ENCODE results near the gene OR9A4. TPM values are rescaled to one million over a fixed set of nuclear protein-coding genes. Genes with fewer than 3 reads are reported as not detected.

The OR9A4 gene
- total RNA-seq, 2 donors from 2014 or later: not detected

DNA sequence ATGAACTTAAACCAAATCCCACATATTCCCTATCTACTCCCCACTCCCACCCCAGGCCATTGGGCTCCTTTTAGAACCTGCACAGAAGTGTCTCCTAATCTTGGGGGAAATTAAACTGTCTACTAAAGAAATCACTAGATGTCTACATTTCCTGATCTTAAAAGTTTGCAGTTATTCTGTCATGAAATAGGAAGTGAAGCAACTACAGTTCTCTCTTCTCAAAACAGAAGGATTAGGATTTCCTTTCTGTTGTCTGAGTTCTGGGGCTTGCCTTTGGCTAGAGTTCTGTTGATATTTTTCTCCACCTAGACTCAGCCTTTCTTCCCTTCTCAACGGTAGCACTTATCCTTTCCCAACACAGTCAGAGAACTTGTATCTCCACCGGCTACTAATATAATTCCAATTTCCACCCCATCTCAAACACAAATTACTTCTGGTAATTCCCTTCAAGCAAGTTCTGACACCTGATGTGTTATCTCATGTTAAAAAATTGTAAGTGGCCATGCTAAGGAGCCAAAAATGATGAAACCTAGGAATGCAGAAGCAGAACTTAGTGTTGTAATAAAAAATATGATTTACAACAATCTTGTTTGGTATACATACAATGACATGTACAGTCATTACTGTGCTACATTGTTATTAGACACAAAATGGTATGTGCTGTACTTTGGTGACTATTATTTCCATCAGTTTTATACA is 12.1 kb downstream of the OR9A4 start:
- Histone ChIP-seq H3K9ac (ENCODE audit: low read depth in 2 of 2, low read length in 2 of 2) (no peak overlapping the region), H3K4me1 (no peaks in the 10 kb centered on the region), H3K27ac (no peak overlapping the region), H3K9me3 (no peaks in the 10 kb centered on the region), H3K36me3 (no peaks in the 10 kb centered on the region), H3K27me3 (no peaks in the 10 kb centered on the region), H3K4me3 (no peak overlapping the region)
- intact Hi-C loops (cut with DNase I): no loop called here
- TF ChIP-seq, protein P1, sequence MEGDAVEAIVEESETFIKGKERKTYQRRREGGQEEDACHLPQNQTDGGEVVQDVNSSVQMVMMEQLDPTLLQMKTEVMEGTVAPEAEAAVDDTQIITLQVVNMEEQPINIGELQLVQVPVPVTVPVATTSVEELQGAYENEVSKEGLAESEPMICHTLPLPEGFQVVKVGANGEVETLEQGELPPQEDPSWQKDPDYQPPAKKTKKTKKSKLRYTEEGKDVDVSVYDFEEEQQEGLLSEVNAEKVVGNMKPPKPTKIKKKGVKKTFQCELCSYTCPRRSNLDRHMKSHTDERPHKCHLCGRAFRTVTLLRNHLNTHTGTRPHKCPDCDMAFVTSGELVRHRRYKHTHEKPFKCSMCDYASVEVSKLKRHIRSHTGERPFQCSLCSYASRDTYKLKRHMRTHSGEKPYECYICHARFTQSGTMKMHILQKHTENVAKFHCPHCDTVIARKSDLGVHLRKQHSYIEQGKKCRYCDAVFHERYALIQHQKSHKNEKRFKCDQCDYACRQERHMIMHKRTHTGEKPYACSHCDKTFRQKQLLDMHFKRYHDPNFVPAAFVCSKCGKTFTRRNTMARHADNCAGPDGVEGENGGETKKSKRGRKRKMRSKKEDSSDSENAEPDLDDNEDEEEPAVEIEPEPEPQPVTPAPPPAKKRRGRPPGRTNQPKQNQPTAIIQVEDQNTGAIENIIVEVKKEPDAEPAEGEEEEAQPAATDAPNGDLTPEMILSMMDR (IDR thresholded peaks at IDR 0.05): no peak
- no peak for DNase-seq

DNA sequence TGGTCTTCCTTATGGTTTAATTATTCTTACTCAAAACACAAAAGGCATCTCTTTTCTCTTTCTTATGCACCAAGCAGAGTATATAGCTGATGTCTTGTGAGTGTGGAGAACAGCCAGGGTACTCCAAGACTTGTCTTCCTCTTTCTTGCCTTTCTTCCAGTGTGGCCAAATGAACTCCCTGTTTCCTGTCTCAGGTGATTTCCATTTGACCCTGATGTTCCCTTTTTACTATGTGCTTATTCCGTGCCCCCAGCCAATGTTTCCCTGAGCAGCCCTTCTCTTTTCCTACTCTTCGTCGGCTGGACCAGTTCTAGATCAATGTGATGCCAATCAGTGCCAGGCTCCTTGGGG is 12.6 kb downstream of the OR9A4 start:
- H3K9ac ChIP-seq (ENCODE audit: low read depth in 2 of 2, low read length in 2 of 2): no peak overlapping the region
- no peak overlapping the region for H3K27ac ChIP-seq
- TF ChIP-seq, protein P1 (IDR thresholded peaks at IDR 0.05): no peak
- DNase-seq: no peak
- no peaks in the 10 kb centered on the region for H3K4me1 ChIP-seq
- intact Hi-C loops (cut with DNase I): no loop called here
- no peak overlapping the region for H3K4me3 ChIP-seq
- no peaks in the 10 kb centered on the region for H3K36me3 ChIP-seq
- no peaks in the 10 kb centered on the region for H3K27me3 ChIP-seq
- no peaks in the 10 kb centered on the region for H3K9me3 ChIP-seq

DNA sequence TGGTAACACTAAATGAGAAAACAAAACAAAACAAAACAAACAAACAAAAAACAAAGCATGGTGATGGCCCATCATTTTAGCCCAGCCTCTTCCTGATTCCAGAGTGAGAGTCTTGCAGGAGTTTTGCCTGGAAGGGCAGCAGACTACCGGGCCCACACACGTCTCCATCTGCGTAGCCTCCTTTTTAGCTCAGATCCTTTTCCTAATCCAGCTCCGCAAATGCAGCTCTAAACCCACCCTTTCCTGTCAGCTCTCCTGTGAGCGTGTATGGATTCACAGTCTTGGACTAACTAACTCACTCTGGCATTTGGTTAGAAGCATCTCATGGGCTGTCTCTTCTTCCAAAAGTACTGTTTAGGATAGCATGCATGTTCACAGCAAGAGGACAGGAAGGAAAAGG is 14.0 kb downstream of the OR9A4 start:
- intact Hi-C loops (cut with DNase I): no loop called here
- H3K27ac ChIP-seq: no peak overlapping the region
- no peaks in the 10 kb centered on the region for H3K4me1 ChIP-seq
- H3K9me3 ChIP-seq: no peaks in the 10 kb centered on the region
- H3K4me3 ChIP-seq: no peak overlapping the region
- no peaks in the 10 kb centered on the region for H3K36me3 ChIP-seq
- TF ChIP-seq, protein P1 (IDR thresholded peaks at IDR 0.05): no peak
- H3K27me3 ChIP-seq: no peaks in the 10 kb centered on the region
- H3K9ac ChIP-seq (ENCODE audit: low read depth in 2 of 2, low read length in 2 of 2): no peak overlapping the region
- no peak for DNase-seq

DNA sequence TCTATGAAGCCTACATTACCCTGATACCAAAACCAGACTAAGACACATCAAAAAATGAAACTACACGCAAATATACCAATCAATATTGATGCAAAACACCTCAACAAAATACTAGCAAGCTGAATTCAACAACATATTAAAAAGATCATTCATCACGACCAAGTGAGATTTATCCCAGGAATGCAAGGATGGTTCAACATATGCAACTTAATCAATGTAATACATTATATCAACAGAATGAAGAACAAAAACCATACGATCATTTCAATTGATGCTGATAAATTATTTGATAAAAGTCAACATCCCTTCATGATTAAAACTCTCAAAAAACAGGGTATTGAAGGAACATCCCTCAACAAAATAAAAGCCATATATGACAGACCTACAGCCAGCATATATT is 24.9 kb downstream of the OR9A4 start:
- TF ChIP-seq, protein P1 (IDR thresholded peaks at IDR 0.05): no peak
- Histone ChIP-seq H3K9me3 (no peaks in the 10 kb centered on the region), H3K9ac (ENCODE audit: low read depth in 2 of 2, low read length in 2 of 2) (no peak overlapping the region)

DNA sequence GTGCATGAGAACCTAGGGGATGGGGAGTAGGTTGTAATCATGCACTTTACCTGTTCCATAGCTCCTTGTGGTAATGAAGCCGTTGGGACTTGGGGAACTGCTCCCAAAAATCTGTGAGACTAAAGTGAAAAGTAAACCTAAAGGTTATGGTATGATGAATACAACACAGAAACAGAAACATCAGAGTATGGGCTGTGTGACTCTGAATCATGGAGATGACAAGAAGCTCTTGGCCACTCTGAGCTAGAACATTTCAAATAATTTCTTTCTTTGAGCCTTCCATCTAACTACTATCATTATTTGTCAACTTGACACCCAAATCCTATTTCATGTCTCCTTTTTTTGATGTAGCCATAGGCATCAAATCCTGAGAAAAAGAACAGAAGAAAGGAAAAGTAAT is 27.6 kb downstream of the OR9A4 start:
- no peak overlapping the region for H3K9ac ChIP-seq (ENCODE audit: low read depth in 2 of 2, low read length in 2 of 2)
- no peaks in the 10 kb centered on the region for H3K9me3 ChIP-seq
- TF ChIP-seq, protein P1 (IDR thresholded peaks at IDR 0.05): no peak
- H3K4me3 ChIP-seq: no peak overlapping the region
- no peaks in the 10 kb centered on the region for H3K4me1 ChIP-seq
- intact Hi-C loops (cut with DNase I): no loop called here
- H3K27ac ChIP-seq: no peak overlapping the region
- no peak for DNase-seq
- no peaks in the 10 kb centered on the region for H3K27me3 ChIP-seq
- H3K36me3 ChIP-seq: no peaks in the 10 kb centered on the region

More for the DNA sequence above, 24.9 kb downstream of the OR9A4 start:
- Histone ChIP-seq H3K27me3 (no peaks in the 10 kb centered on the region), H3K4me3 (no peak overlapping the region), H3K4me1 (no peaks in the 10 kb centered on the region), H3K36me3 (no peaks in the 10 kb centered on the region), H3K27ac (no peak overlapping the region)
- no peak for DNase-seq
- intact Hi-C loops (cut with DNase I): no loop called here

Data from colonic mucosa (tissue), 4 donors.